Measurements from ENCODE around the gene CDC42EP2.

- TF ChIP-seq EZH2 (IDR thresholded peaks at IDR 0.05; ENCODE audit: insufficient read depth, poor library complexity, severe bottlenecking): no peak
- TF ChIP-seq EZH2phosphoT487 (IDR thresholded peaks at IDR 0.05; ENCODE audit: insufficient read depth, low read depth): 0 out of 2 replicates have a peak, but pooled peaks have one; percentile 15
Measured at GRCh38 chr11:65315866-65316226, 1.2 kb downstream of the CDC42EP2 start.
